NCI-H748 treated with DMSO at 0.1 percent for 48 hours (cell line): ENCODE measurements around the gene IFT43.
"Not testable (repeated sequence)": the region's sequence is repeated elsewhere in the genome, so short reads cannot be mapped to it uniquely, and the experiment has no call there.

Experiments used
- DNase-seq: peaks from one replicate; lab custom pipeline; 2025; lab: John Stamatoyannopoulos, UW

IFT43 gene

GRCh38 chr14:75980856-75981255 is 4.7 kb upstream of the IFT43 start:
- no peak for DNase-seq

DNA sequence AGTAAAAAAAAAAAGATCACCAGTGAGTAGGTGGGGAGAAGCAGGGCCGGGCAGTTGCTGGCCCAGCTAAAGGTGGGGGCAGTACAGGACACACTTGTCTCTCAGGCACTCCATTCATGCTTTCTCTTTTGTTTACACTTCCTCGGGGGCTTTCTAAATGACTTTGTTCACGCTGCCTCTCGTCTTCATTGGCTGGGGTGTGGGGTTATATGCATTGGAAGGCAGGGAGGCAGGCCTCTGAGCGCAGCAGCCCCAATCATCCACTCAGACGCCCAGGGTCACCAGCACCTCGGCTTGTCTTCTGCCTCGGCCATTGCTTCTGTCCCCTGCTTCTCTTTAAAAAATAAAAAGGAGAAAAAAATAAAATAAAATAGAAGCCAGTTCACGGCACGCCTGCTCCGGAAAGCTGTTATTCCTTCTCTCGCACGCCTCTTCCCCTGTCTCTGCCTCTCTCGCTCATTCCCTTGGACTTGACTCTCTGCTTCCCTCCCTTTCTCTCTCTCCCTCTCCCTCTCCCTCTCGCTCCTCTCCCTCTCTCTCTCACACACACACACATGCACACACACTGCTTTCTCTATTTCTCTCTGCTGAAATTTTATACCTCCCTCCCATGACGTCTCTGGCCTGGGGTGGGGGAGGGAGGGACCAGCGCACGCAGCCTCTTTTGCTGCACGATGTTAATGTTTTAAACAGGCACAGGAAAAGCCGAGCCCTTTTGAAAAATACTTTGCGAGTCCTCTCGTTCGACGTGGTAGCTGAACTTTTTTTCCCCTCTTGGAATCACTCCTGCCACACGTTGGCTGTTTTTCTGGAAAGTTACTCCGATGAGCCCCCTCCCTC is 3.9 kb upstream of the IFT43 start, which contains the start of gene TGFB3:
TSS of gene TGFB3 (minus strand) at position 570 of the 840 bp plus-strand sequence. CDS start 1,102 bp downstream, outside the sequence.
- peak; percentile 81 for DNase-seq

GRCh38 chr14:75982266-75983018 is 3.1 kb upstream of the IFT43 start:
- peak; percentile 48 for DNase-seq

- no peak for DNase-seq
Observed at GRCh38 chr14:75983019-75983358, 2.6 kb upstream of the IFT43 start.

DNA sequence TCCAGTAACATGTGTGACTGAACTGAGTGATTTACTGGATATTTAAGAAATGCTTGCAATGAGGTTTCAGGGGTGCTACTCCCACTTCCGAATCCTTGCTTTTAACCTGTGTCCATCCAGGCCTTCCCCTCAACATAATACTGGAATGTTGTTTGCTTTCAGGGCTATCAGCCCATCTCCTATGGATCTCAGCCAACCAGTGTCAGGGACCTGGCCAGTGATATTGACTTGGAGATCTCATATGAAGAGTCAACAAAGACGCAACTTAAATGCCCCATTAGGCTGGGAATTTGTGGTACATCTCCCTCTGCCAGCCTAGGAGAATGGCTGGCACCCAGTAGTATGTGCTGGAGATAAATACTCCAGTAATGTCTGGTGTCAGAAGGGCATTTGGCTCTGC is 889 bp upstream of the IFT43 start:
- DNase-seq = no peak

- DNase-seq = no peak
Observed at GRCh38 chr14:75986439-75986765, 839 bp downstream of the IFT43 start.

DNA sequence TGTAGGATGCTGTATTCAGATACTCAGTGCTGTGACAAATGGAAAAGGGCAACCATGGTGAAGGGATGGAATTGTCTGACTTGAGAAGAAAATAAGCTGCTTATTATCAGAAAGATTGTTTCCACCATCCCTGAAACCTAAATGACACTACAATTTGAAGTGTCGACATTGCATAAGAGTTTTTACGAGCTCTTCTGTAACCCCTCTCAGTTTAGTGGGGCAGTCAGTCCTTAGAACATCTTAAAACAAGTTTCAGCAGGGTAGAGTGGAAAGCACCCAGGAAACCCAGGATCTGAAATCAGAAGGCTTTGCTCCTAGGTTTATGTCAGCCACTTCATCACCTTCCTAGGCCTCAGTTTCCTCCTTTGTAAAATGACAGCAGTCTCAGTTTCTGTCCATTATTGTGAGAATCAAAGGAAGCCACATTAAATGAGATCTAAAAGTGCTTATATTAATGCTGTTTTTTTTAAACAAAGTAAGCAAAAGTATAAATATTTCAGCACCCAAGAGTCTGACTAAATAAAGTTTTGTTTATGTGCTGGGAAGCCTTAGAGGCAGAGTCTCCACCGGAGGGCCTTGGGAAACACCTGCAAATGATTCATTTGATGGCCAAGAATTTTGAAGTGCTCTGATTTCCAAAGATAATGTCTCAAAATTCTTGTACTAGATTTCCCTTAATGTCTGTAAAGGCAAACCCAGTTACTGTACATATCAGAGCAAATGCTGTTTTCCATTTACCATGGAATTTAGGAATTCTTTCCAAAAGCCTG is 1.8 kb downstream of the IFT43 start:
- DNase-seq = no peak

- no peak for DNase-seq
Observed at GRCh38 chr14:75989134-75989533, 3.6 kb downstream of the IFT43 start.

DNA sequence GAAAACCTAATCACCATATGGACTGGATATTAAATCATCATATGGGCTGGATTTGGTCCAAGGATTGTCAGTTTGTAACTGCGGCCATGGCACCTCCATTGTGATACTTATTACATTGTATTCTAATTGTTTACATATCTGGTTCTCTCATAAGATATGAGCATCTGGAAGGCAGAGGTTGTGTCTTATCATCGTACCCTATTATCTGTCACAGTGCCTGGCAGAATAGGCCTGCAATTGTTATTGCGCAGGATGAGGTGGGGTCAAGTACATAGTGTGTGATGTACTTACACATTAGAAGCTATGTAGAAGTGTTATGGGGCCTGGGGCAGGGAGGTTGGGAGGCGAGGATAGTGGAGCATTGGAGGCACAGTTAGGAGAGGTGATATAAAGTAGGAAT is 4.7 kb downstream of the IFT43 start:
- no peak for DNase-seq

DNA sequence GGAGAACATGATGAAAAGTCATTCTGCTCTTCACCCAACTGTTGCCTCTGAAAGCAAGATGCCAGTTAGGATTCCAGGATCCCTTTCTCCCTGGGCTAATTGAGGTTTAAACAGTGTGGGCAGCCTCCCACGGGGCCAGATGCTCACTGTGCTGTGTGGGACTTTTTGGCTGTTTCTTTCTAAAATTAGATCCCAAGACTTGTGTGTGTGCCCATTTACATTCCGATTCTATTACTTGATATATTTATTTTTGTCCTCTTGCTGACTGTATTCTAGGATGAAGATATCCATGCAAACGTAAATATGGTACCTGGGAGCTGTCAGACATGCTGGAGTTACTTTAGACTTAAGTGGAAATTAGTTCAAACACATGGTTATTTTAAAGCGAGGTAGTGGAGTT is 6.2 kb downstream of the IFT43 start:
- DNase-seq = no peak

- no peak for DNase-seq
Observed at GRCh38 chr14:75993567-75994041, 8.0 kb downstream of the IFT43 start.

GRCh38 chr14:75995372-75996041 is 9.9 kb downstream of the IFT43 start:
- no peak for DNase-seq

DNA sequence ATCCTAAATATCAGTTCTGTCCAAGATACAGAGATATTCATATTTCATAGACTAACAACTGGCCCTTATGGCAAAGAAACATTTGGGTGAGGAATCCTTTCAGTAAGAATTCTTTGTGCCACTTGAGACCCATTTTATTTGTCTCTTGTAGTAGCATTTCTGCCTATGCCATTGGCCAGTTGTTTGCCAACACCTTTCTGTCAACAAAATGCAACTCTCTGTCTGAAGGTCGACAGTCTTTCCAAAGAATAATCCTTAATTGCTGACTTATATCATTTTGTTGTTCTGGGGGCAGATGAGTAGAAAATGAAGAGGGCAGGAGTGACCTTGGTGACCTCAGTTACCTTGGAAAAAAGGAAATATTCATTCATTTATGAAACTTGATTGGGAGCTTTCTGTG is 10.9 kb downstream of the IFT43 start:
- no peak for DNase-seq

DNA sequence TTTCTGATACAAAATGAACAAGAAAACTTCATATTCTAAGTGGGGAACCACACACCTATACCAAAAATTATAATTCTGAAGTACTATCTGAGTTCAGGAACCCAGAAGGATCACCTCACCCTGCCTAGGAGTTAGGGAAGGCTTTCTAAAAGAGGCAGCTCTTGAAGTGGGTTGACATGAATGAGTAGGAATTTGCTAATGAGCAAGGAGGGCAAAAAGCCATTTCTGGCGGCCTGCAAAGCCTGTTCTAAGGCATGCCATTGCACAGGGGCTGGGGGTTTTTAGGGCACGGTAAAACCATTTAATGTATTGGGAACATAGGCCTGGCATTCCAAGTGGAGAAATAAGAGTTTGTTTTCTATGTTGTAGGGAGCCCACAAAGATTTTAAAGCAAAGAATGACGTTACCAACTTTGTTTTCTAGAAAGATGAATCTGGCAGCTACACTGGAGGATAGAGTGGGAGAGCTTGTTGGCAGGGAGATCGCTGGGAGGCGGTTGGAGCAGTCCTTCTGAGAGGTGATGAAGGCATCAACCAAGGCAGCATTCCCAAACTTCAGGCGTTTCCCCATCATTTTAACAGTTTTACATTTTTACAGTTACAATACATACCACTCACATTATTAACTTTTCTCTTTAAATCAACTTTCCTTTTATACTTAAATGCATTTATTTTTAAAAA is 14.1 kb downstream of the IFT43 start:
- no peak for DNase-seq

DNA sequence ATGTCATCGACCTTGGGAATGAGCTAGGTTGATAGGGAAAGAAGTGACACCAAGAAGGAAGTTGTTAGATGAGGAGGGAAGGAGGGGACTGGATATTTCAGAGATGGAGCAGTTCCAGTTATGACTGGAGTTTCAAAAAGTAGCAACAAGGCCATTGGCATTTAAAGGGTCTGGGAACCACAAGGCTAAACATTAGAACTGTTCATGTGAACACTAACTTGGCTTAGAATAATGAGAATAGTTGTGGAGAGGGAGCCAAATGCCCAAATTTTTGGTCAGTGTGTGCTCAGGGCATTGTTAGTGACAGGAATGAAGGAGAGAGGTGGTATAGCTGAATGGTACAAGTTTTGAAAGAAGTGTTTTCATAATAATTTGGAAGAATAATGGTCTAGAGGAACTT is 16.8 kb downstream of the IFT43 start:
- no peak for DNase-seq

GRCh38 chr14:76006253-76006652 is 20.7 kb downstream of the IFT43 start:
- no peak for DNase-seq

DNA sequence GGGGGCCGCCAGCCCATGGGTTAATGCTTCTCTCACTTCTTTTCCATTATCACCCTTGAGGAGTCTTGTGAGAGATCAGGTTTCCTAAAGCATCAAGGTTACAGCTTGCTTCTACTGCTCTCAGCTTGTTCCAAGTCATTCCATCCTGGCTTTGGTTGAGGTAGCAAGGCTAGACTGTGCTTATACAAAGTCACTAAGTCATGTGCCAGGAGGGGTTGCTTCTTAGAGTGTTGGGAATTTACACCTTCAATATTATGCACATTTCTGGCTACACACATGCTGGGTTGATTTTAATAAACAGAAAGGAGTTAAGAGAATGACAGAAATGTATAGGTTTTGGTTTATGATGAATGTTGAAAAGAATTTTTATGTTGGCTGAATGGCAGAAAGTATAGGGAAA is 21.8 kb downstream of the IFT43 start:
- no peak for DNase-seq

DNA sequence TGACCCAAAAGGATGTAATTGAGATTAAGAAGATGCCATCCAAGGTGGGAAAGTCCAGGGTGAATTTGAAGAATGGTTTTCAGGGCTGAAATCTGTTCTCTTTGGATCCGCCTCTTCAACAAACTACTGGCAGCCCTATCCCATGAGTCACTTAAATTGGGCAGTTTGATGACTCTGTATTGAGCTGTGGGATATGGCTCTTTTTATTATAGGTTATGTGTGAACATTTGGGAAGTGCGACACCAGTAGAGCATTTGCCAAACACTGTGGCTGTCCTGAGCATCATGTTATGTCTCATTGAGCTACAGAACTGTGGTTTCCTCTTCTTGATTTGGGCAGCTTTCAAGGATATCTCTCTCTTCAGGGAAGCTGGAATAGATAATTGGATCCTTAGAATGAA is 22.3 kb downstream of the IFT43 start:
- DNase-seq = no peak

DNA sequence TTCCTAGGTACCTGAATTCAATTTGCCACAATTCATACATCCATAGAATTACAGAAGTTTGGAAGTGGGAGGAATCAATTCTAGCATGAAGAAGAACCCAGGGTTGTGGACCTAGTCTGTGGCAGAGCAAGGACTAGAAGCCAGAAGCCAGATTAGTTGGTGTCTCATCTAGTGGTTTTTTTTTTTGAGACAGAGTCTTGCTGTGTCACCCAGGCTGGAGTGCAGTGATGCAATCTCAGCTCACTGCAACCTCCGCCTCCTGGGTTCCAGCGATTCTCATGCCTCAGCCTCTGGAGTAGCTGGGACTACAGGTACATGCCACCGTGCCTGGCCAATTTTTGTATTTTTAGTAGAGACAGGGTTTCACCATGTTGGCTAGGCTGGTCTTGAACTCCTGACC is 24.1 kb downstream of the IFT43 start:
- not testable (repeated sequence) for DNase-seq

- DNase-seq = no peak
Observed at GRCh38 chr14:76011930-76012329, 26.4 kb downstream of the IFT43 start.

DNA sequence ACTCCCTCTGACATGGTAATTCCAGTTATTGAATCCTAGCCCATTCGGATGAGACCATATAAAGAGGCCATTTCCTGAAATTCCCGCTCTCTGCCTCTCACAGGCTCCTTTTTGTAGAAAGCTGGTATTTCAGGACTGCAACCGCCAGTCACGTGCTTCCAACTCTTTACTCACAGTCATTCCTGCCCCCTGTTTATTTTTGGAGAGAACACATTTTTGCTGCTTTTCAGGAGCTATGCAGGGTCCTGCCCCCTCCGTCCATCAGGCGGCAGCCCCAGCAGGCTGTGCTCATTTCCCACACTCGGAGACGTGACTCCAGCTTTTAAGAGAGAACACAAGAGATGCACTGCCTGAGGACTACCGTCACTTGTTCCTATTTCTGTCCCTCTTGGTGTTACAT is 26.8 kb downstream of the IFT43 start:
- no peak for DNase-seq

- DNase-seq = no peak
Observed at GRCh38 chr14:76015191-76015590, 29.6 kb downstream of the IFT43 start.
